ENCODE results near the gene PERM1. TPM values are rescaled to one million over a fixed set of nuclear protein-coding genes. Genes with fewer than 3 reads are reported as not detected.

Gene PERM1
- total RNA-seq, 4 donors from 2014 or later, result 0.35 TPM; not detected in 3

DNA sequence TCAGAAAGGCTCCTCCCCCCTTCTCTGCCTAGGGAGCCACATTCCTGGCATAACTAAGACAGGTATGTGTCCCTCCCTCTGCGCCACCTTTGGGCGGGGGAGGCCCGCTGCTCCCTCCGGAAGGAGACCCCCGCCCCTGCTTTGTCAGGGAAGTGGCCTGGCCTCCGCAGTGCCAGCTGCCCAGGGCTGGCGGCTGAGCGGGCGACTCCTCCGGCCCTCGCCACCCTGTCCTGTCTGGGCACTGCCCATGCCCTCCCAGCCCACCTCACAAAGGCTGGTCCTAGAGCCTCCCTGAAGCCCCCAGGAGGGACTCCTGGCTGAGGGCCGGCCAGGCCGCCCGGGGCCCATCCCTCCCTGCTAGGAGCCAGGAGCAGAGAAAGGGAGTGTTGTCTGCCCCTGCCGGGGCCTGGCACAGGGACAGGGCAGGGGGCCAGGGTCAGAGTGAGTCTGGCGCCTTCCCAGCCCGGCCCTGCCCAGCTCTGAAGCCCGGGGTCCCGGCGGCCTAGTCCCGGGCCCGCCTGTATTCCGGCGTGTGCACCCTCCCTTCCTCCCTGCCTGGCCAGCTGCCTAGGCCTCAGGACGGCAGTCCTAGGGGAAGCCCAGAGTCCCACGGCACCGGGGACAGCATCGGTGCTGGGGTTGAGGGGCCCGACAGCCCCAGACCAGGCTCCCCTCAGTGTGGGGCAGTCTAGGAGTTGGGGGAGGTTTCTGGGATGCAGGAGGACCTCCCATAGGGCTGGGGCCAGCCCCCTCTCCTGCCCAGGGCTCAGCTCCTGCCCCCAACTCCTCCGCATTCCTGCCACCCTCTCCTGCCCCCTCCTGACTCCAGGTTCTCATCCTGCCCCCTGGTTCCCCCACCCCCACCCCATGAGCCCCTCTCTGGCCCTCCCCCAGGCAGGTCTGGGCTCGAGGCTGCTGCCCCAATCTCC lies 43.1 kb upstream of the PERM1 start:
- Histone ChIP-seq H3K9me3 (no peaks in the 10 kb centered on the region), H3K36me3 (no peaks in the 10 kb centered on the region), H3K27me3 (no peaks in the 10 kb centered on the region), H3K4me3 (no peak overlapping the region), H3K4me1 (peaks cover 0 to 24% (median 5%) of the 10 kb centered on the region in 4 donors), H3K27ac (no peak overlapping the region)
- no peak for TF ChIP-seq POLR2A (IDR thresholded peaks at IDR 0.05)
- TF ChIP-seq, protein P1, sequence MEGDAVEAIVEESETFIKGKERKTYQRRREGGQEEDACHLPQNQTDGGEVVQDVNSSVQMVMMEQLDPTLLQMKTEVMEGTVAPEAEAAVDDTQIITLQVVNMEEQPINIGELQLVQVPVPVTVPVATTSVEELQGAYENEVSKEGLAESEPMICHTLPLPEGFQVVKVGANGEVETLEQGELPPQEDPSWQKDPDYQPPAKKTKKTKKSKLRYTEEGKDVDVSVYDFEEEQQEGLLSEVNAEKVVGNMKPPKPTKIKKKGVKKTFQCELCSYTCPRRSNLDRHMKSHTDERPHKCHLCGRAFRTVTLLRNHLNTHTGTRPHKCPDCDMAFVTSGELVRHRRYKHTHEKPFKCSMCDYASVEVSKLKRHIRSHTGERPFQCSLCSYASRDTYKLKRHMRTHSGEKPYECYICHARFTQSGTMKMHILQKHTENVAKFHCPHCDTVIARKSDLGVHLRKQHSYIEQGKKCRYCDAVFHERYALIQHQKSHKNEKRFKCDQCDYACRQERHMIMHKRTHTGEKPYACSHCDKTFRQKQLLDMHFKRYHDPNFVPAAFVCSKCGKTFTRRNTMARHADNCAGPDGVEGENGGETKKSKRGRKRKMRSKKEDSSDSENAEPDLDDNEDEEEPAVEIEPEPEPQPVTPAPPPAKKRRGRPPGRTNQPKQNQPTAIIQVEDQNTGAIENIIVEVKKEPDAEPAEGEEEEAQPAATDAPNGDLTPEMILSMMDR (IDR thresholded peaks at IDR 0.05), result no peak
- DNase-seq, result no peak

DNA sequence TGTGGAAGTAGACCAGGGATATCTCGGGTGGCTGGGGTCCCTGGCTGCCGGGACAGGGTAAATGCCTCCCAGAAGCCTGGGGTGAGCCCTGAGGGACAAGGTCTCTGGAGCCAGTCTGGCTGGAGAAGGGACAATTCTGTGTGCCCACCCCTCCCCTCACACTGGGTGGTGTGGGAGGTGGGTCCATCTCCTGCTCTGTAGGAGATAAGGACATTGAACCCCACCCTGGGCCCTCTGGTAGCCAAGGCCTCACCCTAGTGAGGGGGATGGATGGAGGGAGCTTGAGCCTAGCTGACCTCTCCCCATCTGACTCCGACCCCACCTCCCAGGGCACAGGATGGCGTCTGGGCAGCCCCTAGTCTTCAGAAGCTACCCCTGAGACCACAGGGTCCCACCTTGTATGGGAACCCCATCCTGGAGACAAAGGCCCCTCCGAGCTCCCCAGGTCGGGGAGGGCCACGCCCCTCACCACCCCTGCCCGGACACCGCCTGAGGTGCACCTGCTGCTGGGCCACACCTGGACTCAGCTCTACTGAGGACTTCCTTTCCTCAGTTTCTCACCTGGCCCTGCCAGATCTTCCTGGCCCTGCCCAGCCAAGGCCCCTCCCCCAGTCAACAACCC lies 42.4 kb upstream of the PERM1 start:
- no peaks in the 10 kb centered on the region for H3K9me3 ChIP-seq
- H3K27me3 ChIP-seq, result no peaks in the 10 kb centered on the region
- H3K4me1 ChIP-seq, result peaks cover 0 to 24% (median 5%) of the 10 kb centered on the region in 4 donors
- no peak for DNase-seq
- H3K36me3 ChIP-seq, result no peaks in the 10 kb centered on the region
- H3K27ac ChIP-seq, result no peak overlapping the region
- no peak overlapping the region for H3K4me3 ChIP-seq
- TF ChIP-seq, protein P1 (IDR thresholded peaks at IDR 0.05), result no peak
- TF ChIP-seq POLR2A (IDR thresholded peaks at IDR 0.05), result no peak

- no peak overlapping the region for H3K4me3 ChIP-seq
Observed at GRCh38 chr1:1023700-1024099, 41.8 kb upstream of the PERM1 start.

DNA sequence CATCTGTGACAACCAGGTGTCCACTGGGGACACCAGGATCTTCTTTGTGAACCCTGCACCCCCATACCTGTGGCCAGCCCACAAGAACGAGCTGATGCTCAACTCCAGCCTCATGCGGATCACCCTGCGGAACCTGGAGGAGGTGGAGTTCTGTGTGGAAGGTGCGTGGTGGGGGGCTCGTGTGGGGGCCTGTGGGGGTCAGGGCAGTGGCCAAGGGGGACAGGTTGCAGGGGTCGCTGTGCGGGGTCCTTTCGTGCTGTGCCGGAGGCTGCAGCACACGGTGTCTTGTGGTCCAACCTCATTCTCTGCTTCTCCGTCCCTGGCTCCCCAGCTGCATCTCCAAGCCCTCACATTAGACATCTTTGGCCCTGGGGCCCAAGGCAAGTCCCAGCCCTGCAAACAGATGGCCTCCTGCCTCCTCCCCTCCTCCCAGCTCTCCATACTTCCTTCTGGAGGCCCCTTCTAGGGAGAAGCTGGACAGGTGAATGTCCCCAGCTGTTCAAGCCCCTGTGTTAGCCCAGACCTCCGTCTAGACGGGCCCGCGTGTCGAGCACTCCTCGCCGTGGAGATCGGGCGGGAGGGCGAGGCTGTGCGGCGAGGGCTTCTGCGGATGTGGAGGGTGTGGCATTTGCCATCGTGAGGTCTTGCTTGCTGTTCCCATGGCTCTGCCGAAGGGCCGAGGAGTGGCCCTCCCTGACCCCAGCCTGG lies 40.6 kb upstream of the PERM1 start:
- H3K4me3 ChIP-seq, result no peak overlapping the region
- H3K27ac ChIP-seq, result no peak overlapping the region
- H3K9me3 ChIP-seq, result no peaks in the 10 kb centered on the region
- H3K36me3 ChIP-seq, result no peaks in the 10 kb centered on the region
- no peaks in the 10 kb centered on the region for H3K27me3 ChIP-seq
- peaks cover 0 to 24% (median 7%) of the 10 kb centered on the region in 4 donors for H3K4me1 ChIP-seq
- no peak for DNase-seq
- TF ChIP-seq POLR2A (IDR thresholded peaks at IDR 0.05), result no peak
- TF ChIP-seq, protein P1 (IDR thresholded peaks at IDR 0.05), result no peak

More at GRCh38 chr1:1023700-1024099, 41.8 kb upstream of the PERM1 start:
- TF ChIP-seq POLR2A (IDR thresholded peaks at IDR 0.05), result no peak
- TF ChIP-seq, protein P1 (IDR thresholded peaks at IDR 0.05), result no peak
- no peaks in the 10 kb centered on the region for H3K36me3 ChIP-seq
- no peak for DNase-seq
- no peaks in the 10 kb centered on the region for H3K27me3 ChIP-seq
- no peaks in the 10 kb centered on the region for H3K9me3 ChIP-seq
- no peak overlapping the region for H3K27ac ChIP-seq
- H3K4me1 ChIP-seq, result peaks cover 0 to 24% (median 7%) of the 10 kb centered on the region in 4 donors

- H3K4me1 ChIP-seq, result peaks cover 0 to 24% (median 7%) of the 10 kb centered on the region in 4 donors
- no peak for TF ChIP-seq POLR2A (IDR thresholded peaks at IDR 0.05)
- TF ChIP-seq, protein P1 (IDR thresholded peaks at IDR 0.05), result no peak
- no peaks in the 10 kb centered on the region for H3K27me3 ChIP-seq
- no peak overlapping the region for H3K27ac ChIP-seq
- no peak overlapping the region for H3K4me3 ChIP-seq
- H3K9me3 ChIP-seq, result no peaks in the 10 kb centered on the region
- H3K36me3 ChIP-seq, result no peaks in the 10 kb centered on the region
- DNase-seq, result no peak
Observed at GRCh38 chr1:1021920-1022259, 40.0 kb upstream of the PERM1 start.

All from Peyer's patch (tissue), 4 donors.